Ishikawa (cell line): ENCODE data around the gene TNFSF13B.

Source experiments
- CEBPB ChIP-seq: IDR thresholded peaks from 2 replicates; pipeline ENCODE4 v1.6.1; 2012
- EP300 ChIP-seq: IDR thresholded peaks from 2 replicates; pipeline ENCODE4 v1.6.1; 2012; ENCODE audit warnings: borderline replicate concordance
- FOXM1 ChIP-seq: IDR thresholded peaks from 2 replicates; pipeline ENCODE4 v1.6.1; 2012; ENCODE audit warnings: low read depth, borderline replicate concordance
- NFIC ChIP-seq: IDR thresholded peaks from 2 replicates; pipeline ENCODE4 v1.6.1; 2012
- RAD21 ChIP-seq: IDR thresholded peaks from 2 replicates; pipeline ENCODE4 v1.6.1; 2012; ENCODE audit warnings: low read depth
- TCF12 ChIP-seq: IDR thresholded peaks from 2 replicates; pipeline ENCODE4 v1.6.1; 2012; ENCODE audit warnings: low read depth
- TF ChIP-seq, protein P1 (sequence below): IDR thresholded peaks from 2 replicates; pipeline ENCODE4 v1.6.1; 2012; ENCODE audit warnings: low read depth, mild to moderate bottlenecking
- TF ChIP-seq, protein P2 (sequence below): IDR thresholded peaks from 2 replicates; pipeline ENCODE4 v1.6.1; 2012

GRCh38 chr13:108273429-108274118 lies 4.1 kb downstream of the TNFSF13B start:
- TF ChIP-seq TCF12 (no peak), CEBPB (no peak), EP300 (no peak), NFIC (no peak), FOXM1 (no peak), RAD21 (no peak)
- TF ChIP-seq, protein P1, sequence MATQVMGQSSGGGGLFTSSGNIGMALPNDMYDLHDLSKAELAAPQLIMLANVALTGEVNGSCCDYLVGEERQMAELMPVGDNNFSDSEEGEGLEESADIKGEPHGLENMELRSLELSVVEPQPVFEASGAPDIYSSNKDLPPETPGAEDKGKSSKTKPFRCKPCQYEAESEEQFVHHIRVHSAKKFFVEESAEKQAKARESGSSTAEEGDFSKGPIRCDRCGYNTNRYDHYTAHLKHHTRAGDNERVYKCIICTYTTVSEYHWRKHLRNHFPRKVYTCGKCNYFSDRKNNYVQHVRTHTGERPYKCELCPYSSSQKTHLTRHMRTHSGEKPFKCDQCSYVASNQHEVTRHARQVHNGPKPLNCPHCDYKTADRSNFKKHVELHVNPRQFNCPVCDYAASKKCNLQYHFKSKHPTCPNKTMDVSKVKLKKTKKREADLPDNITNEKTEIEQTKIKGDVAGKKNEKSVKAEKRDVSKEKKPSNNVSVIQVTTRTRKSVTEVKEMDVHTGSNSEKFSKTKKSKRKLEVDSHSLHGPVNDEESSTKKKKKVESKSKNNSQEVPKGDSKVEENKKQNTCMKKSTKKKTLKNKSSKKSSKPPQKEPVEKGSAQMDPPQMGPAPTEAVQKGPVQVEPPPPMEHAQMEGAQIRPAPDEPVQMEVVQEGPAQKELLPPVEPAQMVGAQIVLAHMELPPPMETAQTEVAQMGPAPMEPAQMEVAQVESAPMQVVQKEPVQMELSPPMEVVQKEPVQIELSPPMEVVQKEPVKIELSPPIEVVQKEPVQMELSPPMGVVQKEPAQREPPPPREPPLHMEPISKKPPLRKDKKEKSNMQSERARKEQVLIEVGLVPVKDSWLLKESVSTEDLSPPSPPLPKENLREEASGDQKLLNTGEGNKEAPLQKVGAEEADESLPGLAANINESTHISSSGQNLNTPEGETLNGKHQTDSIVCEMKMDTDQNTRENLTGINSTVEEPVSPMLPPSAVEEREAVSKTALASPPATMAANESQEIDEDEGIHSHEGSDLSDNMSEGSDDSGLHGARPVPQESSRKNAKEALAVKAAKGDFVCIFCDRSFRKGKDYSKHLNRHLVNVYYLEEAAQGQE = no peak
- TF ChIP-seq, protein P2, sequence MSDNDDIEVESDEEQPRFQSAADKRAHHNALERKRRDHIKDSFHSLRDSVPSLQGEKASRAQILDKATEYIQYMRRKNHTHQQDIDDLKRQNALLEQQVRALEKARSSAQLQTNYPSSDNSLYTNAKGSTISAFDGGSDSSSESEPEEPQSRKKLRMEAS = no peak
